Activated CD8-positive, alpha-beta T cell treated with anti-CD3 and anti-CD28 coated beads for 36 hours (primary cell): ENCODE results near the gene ULK2. TPM values are rescaled to one million over a fixed set of nuclear protein-coding genes. Genes with fewer than 3 reads are reported as not detected.

Source experiments
- ATAC-seq: fragments of 200-7000 bp; cut with Tn5 transposase; one replicate; pipeline ENCODE4 v1.10.0; 2021; ENCODE audit warnings: mild to moderate bottlenecking, moderate library complexity
- CTCF ChIA-PET: fragments of 350-600 bp; sonication (Branson Sonifier 250); formaldehyde crosslinking; loops from one replicate; lab custom pipeline; 2021; ENCODE audit warnings: antibody characterized with exemption; lab: Charles Lee
- POLR2A ChIA-PET: fragments of 350-600 bp; sonication (Branson Sonifier 250); formaldehyde crosslinking; loops from one replicate; lab custom pipeline; 2021; ENCODE audit warnings: antibody characterized with exemption; lab: Charles Lee
- DNase-seq: peaks from one replicate; pipeline ENCODE4 v3.0.0-alpha.2; 2020
- H3K27ac Mint-ChIP-seq: one replicate; pipeline ENCODE4 v1.8.0; 2021; ENCODE audit warnings: mild to moderate bottlenecking, mixed read lengths
- H3K27me3 Mint-ChIP-seq: one replicate; pipeline ENCODE4 v1.8.0; 2021; ENCODE audit warnings: mixed read lengths
- H3K36me3 Mint-ChIP-seq: one replicate; pipeline ENCODE4 v1.8.0; 2021; ENCODE audit warnings: low read depth, mixed read lengths
- H3K4me1 Mint-ChIP-seq: one replicate; pipeline ENCODE4 v1.8.0; 2021; ENCODE audit warnings: low read depth, mixed read lengths
- H3K4me3 Mint-ChIP-seq: one replicate; pipeline ENCODE4 v1.8.0; 2021; ENCODE audit warnings: mild to moderate bottlenecking, moderate library complexity, mixed read lengths
- H3K9me3 Mint-ChIP-seq: one replicate; pipeline ENCODE4 v1.8.0; 2021; ENCODE audit warnings: mixed read lengths
- intact Hi-C: fragments of 100-400 bp; cut with micrococcal nuclease; formaldehyde crosslinking; loops from one replicate; pipeline ENCODE4 v1.10.0; 2022
- total RNA-seq, 2 experiments: library from RNA; stranded (reverse); gene quantifications; one replicate each; pipeline ENCODE4 v1.2.3, GENCODE V29; 2021
- TF ChIP-seq, protein P1 (sequence below): fragments of 200-600 bp; IDR thresholded peaks from one replicate; pipeline ENCODE4 v1.8.0; 2022; ENCODE audit warnings: antibody characterized with exemption, mild to moderate bottlenecking

The ULK2 gene
- total RNA-seq, 2 experiments from 2014 or later = 6.3 TPM

DNA sequence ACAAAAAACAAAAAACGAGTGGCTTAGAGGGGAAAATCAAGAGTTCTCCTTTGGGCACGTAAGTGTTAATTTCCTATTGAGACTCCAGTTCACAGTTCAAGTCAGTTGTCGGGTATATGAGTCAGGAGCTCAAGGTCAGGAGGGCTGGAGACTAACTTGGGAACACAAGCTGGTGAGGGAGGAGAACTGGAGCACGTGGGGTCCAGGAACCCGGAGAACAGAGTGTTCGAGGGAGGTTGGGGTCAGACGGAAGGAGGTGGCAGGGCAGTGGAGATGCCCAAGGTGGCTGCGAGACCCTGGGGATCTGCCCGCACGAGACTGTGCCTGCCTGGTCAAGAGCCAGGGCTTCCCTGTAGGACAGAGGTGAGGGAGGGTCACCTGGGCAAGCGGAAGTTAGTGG is 131.7 kb downstream of the ULK2 start:
- TF ChIP-seq, protein P1, sequence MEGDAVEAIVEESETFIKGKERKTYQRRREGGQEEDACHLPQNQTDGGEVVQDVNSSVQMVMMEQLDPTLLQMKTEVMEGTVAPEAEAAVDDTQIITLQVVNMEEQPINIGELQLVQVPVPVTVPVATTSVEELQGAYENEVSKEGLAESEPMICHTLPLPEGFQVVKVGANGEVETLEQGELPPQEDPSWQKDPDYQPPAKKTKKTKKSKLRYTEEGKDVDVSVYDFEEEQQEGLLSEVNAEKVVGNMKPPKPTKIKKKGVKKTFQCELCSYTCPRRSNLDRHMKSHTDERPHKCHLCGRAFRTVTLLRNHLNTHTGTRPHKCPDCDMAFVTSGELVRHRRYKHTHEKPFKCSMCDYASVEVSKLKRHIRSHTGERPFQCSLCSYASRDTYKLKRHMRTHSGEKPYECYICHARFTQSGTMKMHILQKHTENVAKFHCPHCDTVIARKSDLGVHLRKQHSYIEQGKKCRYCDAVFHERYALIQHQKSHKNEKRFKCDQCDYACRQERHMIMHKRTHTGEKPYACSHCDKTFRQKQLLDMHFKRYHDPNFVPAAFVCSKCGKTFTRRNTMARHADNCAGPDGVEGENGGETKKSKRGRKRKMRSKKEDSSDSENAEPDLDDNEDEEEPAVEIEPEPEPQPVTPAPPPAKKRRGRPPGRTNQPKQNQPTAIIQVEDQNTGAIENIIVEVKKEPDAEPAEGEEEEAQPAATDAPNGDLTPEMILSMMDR = no peak
- ChIA-PET CTCF (interaction anchor here (1.2 kb wide), 1 partner anchor 9 kb away, joined by 5 read pairs; no protein-coding TSS in a partner anchor), POLR2A (no interaction called here)
- H3K9me3 Mint-ChIP-seq = no peaks in the 10 kb centered on the region
- no peaks in the 10 kb centered on the region for H3K4me1 Mint-ChIP-seq
- intact Hi-C loops = no loop called here
- H3K36me3 Mint-ChIP-seq = no peaks in the 10 kb centered on the region
- no peak for ATAC-seq
- H3K27me3 Mint-ChIP-seq = no peaks in the 10 kb centered on the region
- no peak for DNase-seq
- no peak overlapping the region for H3K27ac Mint-ChIP-seq
- no peak overlapping the region for H3K4me3 Mint-ChIP-seq

DNA sequence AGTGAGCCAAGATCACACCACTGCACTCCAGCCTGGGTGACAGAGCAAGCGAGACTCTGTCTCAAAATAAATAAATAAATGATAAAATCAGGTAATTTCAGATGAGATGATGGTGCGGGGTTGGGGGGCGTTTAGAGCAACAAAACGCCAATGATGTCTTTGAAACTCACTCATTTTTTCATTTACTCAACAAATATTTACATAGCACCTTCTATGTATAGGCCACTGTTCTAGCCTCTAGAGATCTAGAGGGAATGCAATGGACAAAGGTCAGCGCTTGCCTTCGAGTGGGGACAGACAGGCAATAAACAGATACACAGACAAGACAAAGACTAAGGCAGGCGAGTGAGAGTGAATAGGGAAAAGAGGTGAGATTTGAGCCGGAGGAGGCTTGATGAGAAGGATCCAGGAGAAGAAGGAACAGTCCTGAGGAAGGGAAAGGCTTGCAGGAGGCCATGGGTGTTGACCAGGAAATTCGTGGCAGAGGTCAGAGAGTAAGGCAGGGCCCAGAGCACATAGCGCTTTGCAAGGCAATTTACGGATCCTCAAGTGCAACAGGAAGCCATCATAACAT is 133.7 kb downstream of the ULK2 start:
- TF ChIP-seq, protein P1 = no peak
- no peaks in the 10 kb centered on the region for H3K36me3 Mint-ChIP-seq
- intact Hi-C loops = no loop called here
- DNase-seq (no peak), ATAC-seq (no peak)
- no peak overlapping the region for H3K27ac Mint-ChIP-seq
- H3K4me3 Mint-ChIP-seq = no peak overlapping the region
- POLR2A ChIA-PET = no interaction called here
- H3K9me3 Mint-ChIP-seq = no peaks in the 10 kb centered on the region
- CTCF ChIA-PET = interaction anchor here (4.5 kb wide), 1 partner anchor 11 kb away, joined by 18 read pairs; no protein-coding TSS in a partner anchor
- no peaks in the 10 kb centered on the region for H3K27me3 Mint-ChIP-seq
- H3K4me1 Mint-ChIP-seq = no peaks in the 10 kb centered on the region

DNA sequence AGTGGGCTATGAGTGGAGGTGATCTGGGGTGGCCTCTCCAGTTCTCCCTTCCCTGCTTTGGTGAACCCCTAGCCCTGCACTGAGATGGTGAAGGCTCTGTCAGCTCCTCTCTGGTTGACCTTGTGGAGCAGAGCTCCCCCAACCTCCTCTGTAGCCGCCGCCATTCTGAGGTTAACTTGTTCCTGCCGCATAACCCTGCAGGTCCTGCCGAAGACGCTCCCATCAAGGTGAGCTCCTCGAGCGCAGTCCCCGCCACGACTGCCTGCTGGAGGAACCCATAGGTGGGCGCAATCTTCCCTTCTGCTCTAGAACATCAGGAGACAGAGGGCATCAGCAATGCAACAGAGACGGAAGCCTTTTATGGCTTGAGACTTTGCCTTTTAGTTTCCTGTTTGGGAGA is 136.1 kb downstream of the ULK2 start:
- intact Hi-C loops = no loop called here
- ATAC-seq (no peak), DNase-seq (no peak)
- Mint-ChIP-seq H3K4me1 (no peaks in the 10 kb centered on the region), H3K9me3 (no peaks in the 10 kb centered on the region), H3K27me3 (no peaks in the 10 kb centered on the region), H3K27ac (no peak overlapping the region), H3K4me3 (no peak overlapping the region), H3K36me3 (no peaks in the 10 kb centered on the region)
- TF ChIP-seq, protein P1 = no peak
- POLR2A ChIA-PET = no interaction called here
- CTCF ChIA-PET = interaction anchor here (1.5 to 4.5 kb wide), 2 partner anchors 13 to 218 kb away, joined by 5 to 18 read pairs; no protein-coding TSS in a partner anchor

DNA sequence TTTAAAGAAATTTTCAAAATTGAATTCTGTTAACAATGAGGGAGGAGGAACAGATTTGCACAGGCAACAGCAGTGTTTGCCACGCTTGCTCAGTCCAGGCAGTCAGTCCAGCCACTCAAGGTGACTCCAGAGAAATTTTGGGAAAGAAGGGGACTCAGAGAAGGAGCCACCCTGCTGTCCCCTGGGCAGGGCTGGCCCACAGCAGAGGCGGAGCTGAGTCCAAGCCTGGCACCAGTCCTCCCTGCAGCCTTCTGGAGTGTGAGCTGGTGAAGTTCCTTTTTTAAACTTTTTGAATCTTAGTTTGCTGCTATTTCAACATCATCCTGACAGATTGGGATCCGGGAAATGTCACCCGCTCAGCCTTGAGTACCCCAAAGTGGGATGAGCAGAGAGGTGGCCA is 136.9 kb downstream of the ULK2 start:
- H3K4me3 Mint-ChIP-seq = no peak overlapping the region
- CTCF ChIA-PET = interaction anchor here (0.5 to 4.5 kb wide), 3 partner anchors 14 to 218 kb away, joined by 3 to 18 read pairs (median 5); no protein-coding TSS in a partner anchor
- ATAC-seq (no peak), DNase-seq (no peak)
- POLR2A ChIA-PET = no interaction called here
- no peaks in the 10 kb centered on the region for H3K9me3 Mint-ChIP-seq
- H3K27me3 Mint-ChIP-seq = no peaks in the 10 kb centered on the region
- no peaks in the 10 kb centered on the region for H3K4me1 Mint-ChIP-seq
- H3K36me3 Mint-ChIP-seq = no peaks in the 10 kb centered on the region
- intact Hi-C loops = no loop called here
- TF ChIP-seq, protein P1 = no peak
- no peak overlapping the region for H3K27ac Mint-ChIP-seq

DNA sequence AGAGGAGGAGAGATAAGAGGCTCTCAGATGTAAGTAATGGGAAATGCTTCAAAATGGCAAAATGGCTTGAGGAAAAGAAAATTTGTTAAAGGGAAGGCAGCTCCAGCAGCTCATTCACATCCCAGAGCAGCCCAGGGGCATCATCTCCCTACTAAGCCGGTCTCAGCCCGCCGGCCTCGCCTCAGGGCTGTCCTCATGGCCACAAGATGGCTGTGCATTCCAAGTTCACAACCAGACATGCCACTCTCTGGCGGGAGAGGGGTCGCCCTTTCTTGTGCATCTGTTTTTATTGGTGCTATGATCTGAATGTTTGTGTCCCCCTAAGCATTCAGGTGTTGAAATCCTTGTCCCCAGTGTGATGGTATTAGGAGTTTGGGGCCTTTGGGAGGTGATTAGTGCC is 137.8 kb downstream of the ULK2 start:
- H3K4me1 Mint-ChIP-seq = peaks cover 6% of the 10 kb centered on the region
- intact Hi-C loops = no loop called here
- ATAC-seq = no peak
- DNase-seq = no peak
- no peak overlapping the region for H3K27ac Mint-ChIP-seq
- ChIA-PET POLR2A (no interaction called here), CTCF (no interaction called here)
- TF ChIP-seq, protein P1 = no peak
- no peaks in the 10 kb centered on the region for H3K9me3 Mint-ChIP-seq
- H3K4me3 Mint-ChIP-seq = no peak overlapping the region
- no peaks in the 10 kb centered on the region for H3K36me3 Mint-ChIP-seq
- no peaks in the 10 kb centered on the region for H3K27me3 Mint-ChIP-seq
